GM21526 (cell line): ENCODE data around the gene DSCAM.

Experiments
- ATAC-seq: cut with Tn5 transposase; IDR thresholded peaks from one replicate; pipeline ENCODE4 v1.9.1; 2021; ENCODE audit warnings: moderate library complexity; ENCODE audit not compliant: unreplicated experiment, low FRiP score

The DSCAM gene

GRCh38 chr21:40567501-40567900 lies 279.5 kb downstream of the DSCAM start:
- ATAC-seq, result no peak

GRCh38 chr21:40566486-40566885 lies 280.5 kb downstream of the DSCAM start:
- ATAC-seq, result no peak

GRCh38 chr21:40564318-40564717 lies 282.6 kb downstream of the DSCAM start:
- ATAC-seq, result no peak

- ATAC-seq, result no peak
Observed at GRCh38 chr21:40563900-40564299, 283.1 kb downstream of the DSCAM start.

GRCh38 chr21:40562242-40563002 lies 284.5 kb downstream of the DSCAM start:
- no peak for ATAC-seq

GRCh38 chr21:40556442-40556968 lies 290.5 kb downstream of the DSCAM start:
- no peak for ATAC-seq

- ATAC-seq, result no peak
Observed at GRCh38 chr21:40555021-40555528, 291.9 kb downstream of the DSCAM start.

- ATAC-seq, result no peak
Observed at GRCh38 chr21:40553781-40554180, 293.2 kb downstream of the DSCAM start.

- ATAC-seq, result no peak
Observed at GRCh38 chr21:40547906-40548513, 298.9 kb downstream of the DSCAM start.

GRCh38 chr21:40546647-40547046 lies 300.3 kb downstream of the DSCAM start:
- no peak for ATAC-seq

- no peak for ATAC-seq
Observed at GRCh38 chr21:40540216-40540615, 306.7 kb downstream of the DSCAM start.

GRCh38 chr21:40534886-40535285 lies 312.1 kb downstream of the DSCAM start:
- no peak for ATAC-seq

GRCh38 chr21:40531431-40532110 lies 315.4 kb downstream of the DSCAM start:
- no peak for ATAC-seq

GRCh38 chr21:40531016-40531415 lies 315.9 kb downstream of the DSCAM start:
- no peak for ATAC-seq

GRCh38 chr21:40517646-40518045 lies 329.3 kb downstream of the DSCAM start:
- ATAC-seq, result no peak

- no peak for ATAC-seq
Observed at GRCh38 chr21:40516335-40516734, 330.6 kb downstream of the DSCAM start.

- no peak for ATAC-seq
Observed at GRCh38 chr21:40512590-40512989, 334.4 kb downstream of the DSCAM start.

- no peak for ATAC-seq
Observed at GRCh38 chr21:40507978-40508377, 339.0 kb downstream of the DSCAM start.

GRCh38 chr21:40505681-40506080 lies 341.3 kb downstream of the DSCAM start:
- ATAC-seq, result no peak

GRCh38 chr21:40505244-40505643 lies 341.7 kb downstream of the DSCAM start:
- no peak for ATAC-seq

- no peak for ATAC-seq
Observed at GRCh38 chr21:40504825-40505224, 342.1 kb downstream of the DSCAM start.
